Endothelial cell of umbilical vein (primary cell): ENCODE data around the gene MYH9. TPM values are rescaled to one million over a fixed set of nuclear protein-coding genes. Genes with fewer than 3 reads are reported as not detected.
A peak's percentile ranks its signal among the peaks of the same experiment; 100 is the strongest.

Experiments used
- BruUV-seq: library from RNA; stranded (reverse); fragments of 400-500 nt; replicated peaks from 2 replicates; lab custom pipeline; 2021; lab: Mats Ljungman, UMichigan
- CTCF ChIA-PET: fragments of 300-600, 350-600 bp; sonication (Branson Sonifier 250); formaldehyde crosslinking; loops from one replicate; lab custom pipeline; 2021; ENCODE audit warnings: antibody characterized with exemption, inconsistent platforms; lab: Charles Lee
- POLR2A ChIA-PET: fragments of 300-600, 350-600 bp; sonication (Branson Sonifier 250); formaldehyde crosslinking; loops from one replicate; lab custom pipeline; 2021; ENCODE audit warnings: antibody characterized with exemption, inconsistent platforms; lab: Charles Lee
- DNase-seq: peaks from one replicate; pipeline ENCODE4 v3.0.0-alpha.2; 2011; ENCODE audit warnings: low read depth, low spot score
- FAIRE-seq: peaks from 2 replicates; lab custom pipeline; 2011; peaks lifted over from hg19 to GRCh38; lab: Jason Lieb, UNC
- H2AFZ ChIP-seq: 2 replicates; pipeline ENCODE4 v1.6.0; 2012; ENCODE audit warnings: low read depth, low read length, control low read depth, inconsistent platforms
- H3K27ac ChIP-seq: 2 replicates; pipeline ENCODE4 v1.5.1; 2011; ENCODE audit warnings: low read depth, mild to moderate bottlenecking, control low read depth, low read length, moderate library complexity; ENCODE audit not compliant: insufficient read depth
- H3K27me3 ChIP-seq, 2 experiments: 2 replicates each; pipeline versions ENCODE4 v1.6.0 to v1.6.1; 2011; ENCODE audit warnings: low read length in 2 of 2, mixed read lengths in 1 of 2; ENCODE audit not compliant: control insufficient read depth in 2 of 2, insufficient read depth in 2 of 2
- H3K36me3 ChIP-seq, 2 experiments: 2 replicates in 1 of 2; 3 replicates in 1 of 2; pipeline ENCODE4 v1.5.1; 2011; ENCODE audit warnings: low read length in 2 of 2, mild to moderate bottlenecking in 1 of 2, moderate library complexity in 1 of 2; ENCODE audit not compliant: control insufficient read depth in 2 of 2, insufficient read depth in 2 of 2; ENCODE audit errors: extremely low read depth in 1 of 2
- H3K4me1 ChIP-seq: 3 replicates; pipeline ENCODE4 v1.5.1; 2011; ENCODE audit warnings: mild to moderate bottlenecking, low read length; ENCODE audit not compliant: control insufficient read depth, insufficient read depth; ENCODE audit errors: extremely low read depth
- H3K4me2 ChIP-seq: 2 replicates; pipeline ENCODE4 v1.6.1; 2011; ENCODE audit warnings: low read length, control low read depth, mixed read lengths; ENCODE audit not compliant: insufficient read depth
- H3K4me3 ChIP-seq, 3 experiments: fragments of 200-600 bp in 1 of 3; sonication (generic), shearing (Covaris generic) in 1 of 3; replicated peaks in 1 of 3; 2 replicates each; pipeline ENCODE4 v1.5.1; 2011 to 2016; ENCODE audit warnings: control low read depth in 3 of 3, low read length in 3 of 3, mild to moderate bottlenecking in 2 of 3, inconsistent platforms in 1 of 3, low read depth in 1 of 3, moderate library complexity in 1 of 3; ENCODE audit not compliant: insufficient read depth in 1 of 3
- H3K79me2 ChIP-seq: 2 replicates; pipeline ENCODE4 v1.6.0; 2012; ENCODE audit warnings: low read length, inconsistent platforms; ENCODE audit not compliant: control insufficient read depth, insufficient read depth
- H3K9ac ChIP-seq: replicated peaks from 2 replicates; pipeline ENCODE3; 2011; ENCODE audit warnings: low read length, control low read depth; ENCODE audit not compliant: insufficient read depth; ENCODE audit errors: extremely low read depth
- H3K9me1 ChIP-seq: replicated peaks from 3 replicates; pipeline ENCODE4 v1.6.0; 2011; ENCODE audit warnings: mild to moderate bottlenecking, low read length; ENCODE audit not compliant: control insufficient read depth, insufficient read depth; ENCODE audit errors: extremely low read depth
- H3K9me3 ChIP-seq: replicated peaks from 2 replicates; pipeline ENCODE4 v1.5.1; 2012; ENCODE audit warnings: low read length, inconsistent platforms; ENCODE audit not compliant: control insufficient read depth, insufficient read depth
- H4K20me1 ChIP-seq: replicated peaks from 2 replicates; pipeline ENCODE3; 2011; ENCODE audit warnings: mild to moderate bottlenecking, low read length; ENCODE audit not compliant: control insufficient read depth, insufficient read depth; ENCODE audit errors: extremely low read depth
- CTCF ChIP-seq, 2 donors: IDR thresholded peaks; 1 replicate in 1 of 2; 2 replicates in 1 of 2; pipeline ENCODE4 v1.5.1; 2011; ENCODE audit warnings: low read length in 2 of 2, mild to moderate bottlenecking in 2 of 2, moderate library complexity in 2 of 2, control low read depth in 1 of 2, inconsistent platforms in 1 of 2, low read depth in 1 of 2; ENCODE audit not compliant: insufficient read depth in 1 of 2; ENCODE audit errors: extremely low read depth in 1 of 2
- EZH2 ChIP-seq: IDR thresholded peaks from 2 replicates; pipeline ENCODE4 v1.6.1; 2012; ENCODE audit warnings: borderline replicate concordance, low read depth, mild to moderate bottlenecking, moderate library complexity, low read length, inconsistent platforms; ENCODE audit not compliant: severe bottlenecking
- FOS ChIP-seq: IDR thresholded peaks from 2 replicates; pipeline ENCODE4 v1.6.1; 2011; ENCODE audit warnings: mild to moderate bottlenecking, low read length, moderate library complexity, borderline replicate concordance; ENCODE audit not compliant: insufficient read depth
- GATA2 ChIP-seq: IDR thresholded peaks from 2 replicates; pipeline ENCODE4 v1.7.0; 2011; ENCODE audit warnings: low read depth, mild to moderate bottlenecking, moderate library complexity, mixed read lengths, low read length; ENCODE audit not compliant: insufficient read length, insufficient read depth
- JUN ChIP-seq: IDR thresholded peaks from 2 replicates; pipeline ENCODE4 v1.6.1; 2011; ENCODE audit warnings: borderline replicate concordance, low read depth; ENCODE audit not compliant: insufficient read length, insufficient read depth
- MYC ChIP-seq: IDR thresholded peaks from one replicate; pipeline ENCODE4 v1.6.1; 2011; ENCODE audit warnings: mild to moderate bottlenecking, low read depth, low read length
- POLR2A ChIP-seq: IDR thresholded peaks from 2 replicates; pipeline ENCODE4 v1.6.1; 2012; ENCODE audit warnings: low read depth, mild to moderate bottlenecking, control low read depth, low read length
- POLR2AphosphoS5 ChIP-seq: IDR thresholded peaks from 2 replicates; pipeline ENCODE4 v1.6.1; 2012; ENCODE audit warnings: low read depth, mild to moderate bottlenecking, control low read depth, low read length, moderate library complexity; ENCODE audit not compliant: insufficient read depth
- dilution Hi-C: fragments of 300-500 bp; cut with MboI; formaldehyde crosslinking; loops from one replicate; pipeline ENCODE4 v1.15.0; 2019; ENCODE audit warnings: low sequenced_read_pairs; ENCODE audit not compliant: extremely low pct_ligation_motif_present
- intact Hi-C: fragments of 100-400 bp; cut with micrococcal nuclease; formaldehyde crosslinking; loops from one replicate; pipeline ENCODE4 v1.10.0; 2022
- polyA plus RNA-seq, 4 experiments: library from polyadenylated mRNA; depleted of rRNA in 3 of 4; stranded (reverse) in 3 of 4; unstranded in 1 of 4; fragments of >200 nt; gene quantifications; 2 replicates each; pipeline versions ENCODE4 v1.2.1 to v1.2.3, GENCODE V29; 2011 to 2012; ENCODE audit warnings: missing spikeins in 1 of 4
- total RNA-seq: library from RNA; stranded (reverse); gene quantifications from 2 replicates; pipeline ENCODE4 v1.2.3, GENCODE V29; 2021
- TF ChIP-seq, protein P1 (sequence below): IDR thresholded peaks from 2 replicates; pipeline ENCODE4 v1.6.1; 2011; ENCODE audit not compliant: insufficient read depth, insufficient read length

MYH9 gene
- total and polyA plus RNA-seq, 2 donors (not counting 3 experiments of a cell fraction or from before 2014, with no cell fraction given) = 188 to 1,413 TPM

DNA sequence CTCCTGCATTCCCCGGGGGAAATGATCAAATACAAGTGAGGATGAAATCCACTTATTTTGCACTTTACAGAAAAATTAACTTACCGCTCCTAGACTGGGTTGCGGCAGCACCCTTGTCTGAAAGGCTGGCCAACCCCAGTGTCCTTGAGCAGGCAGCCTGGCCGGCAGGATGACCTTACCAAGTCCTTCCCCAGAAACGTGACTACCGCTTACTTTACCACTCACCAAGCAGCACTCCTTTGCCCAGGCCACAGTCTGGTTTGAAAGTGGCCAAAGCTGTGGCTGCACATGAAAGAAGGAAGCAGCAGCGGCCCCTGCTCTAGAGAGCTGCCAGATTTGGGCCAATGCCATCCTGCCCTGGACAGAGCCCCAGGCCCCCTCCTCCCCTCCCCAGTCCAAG, 20.3 kb downstream of the MYH9 start:
- dilution Hi-C loops = no loop called here
- Histone ChIP-seq H3K27me3 (no peaks in the 10 kb centered on the region), H3K79me2 (peaks cover 98% of the 10 kb centered on the region), H3K4me3 (no peak overlapping the region), H4K20me1 (no peaks in the 10 kb centered on the region), H3K4me2 (peak overlapping the region; percentile 6), H3K9ac (peak overlapping the region; percentile 65), H3K9me3 (no peaks in the 10 kb centered on the region), H3K27ac (peak overlapping the region; percentile 86), H3K9me1 (no peaks in the 10 kb centered on the region), H3K4me1 (peaks cover 95% of the 10 kb centered on the region), H3K36me3 (peaks cover 5 to 7% of the 10 kb centered on the region in 2 experiments), H2AFZ (no peak overlapping the region)
- POLR2A ChIA-PET = no interaction called here
- no peak for FAIRE-seq
- BruUV-seq = no TSS peak
- TF ChIP-seq POLR2AphosphoS5 (no peak), GATA2 (no peak), POLR2A (no peak), CTCF (IDR thresholded peaks at IDR 0.05; ENCODE audit: extremely low read depth in 1 of 2, insufficient read depth in 1 of 2, low read depth in 1 of 2, low read length in 2 of 2) (no peak), MYC (no peak), EZH2 (no peak), JUN (no peak), FOS (no peak)
- TF ChIP-seq, protein P1, sequence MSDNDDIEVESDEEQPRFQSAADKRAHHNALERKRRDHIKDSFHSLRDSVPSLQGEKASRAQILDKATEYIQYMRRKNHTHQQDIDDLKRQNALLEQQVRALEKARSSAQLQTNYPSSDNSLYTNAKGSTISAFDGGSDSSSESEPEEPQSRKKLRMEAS = no peak
- DNase-seq = no peak
- CTCF ChIA-PET = interaction anchor here (2.4 kb wide), 1 partner anchor 103 kb away, joined by 10 read pairs; no protein-coding TSS in a partner anchor
- intact Hi-C loops = loop anchor here (5.0 kb wide), 1 partner anchor 100 kb away; no protein-coding TSS in a partner anchor
